GM12891 (cell line): ENCODE data around the gene SNAI1.

ENCODE experiments used
- POLR2A ChIP-seq: IDR thresholded peaks from 2 replicates; pipeline ENCODE4 v1.6.1; 2011; ENCODE audit warnings: low read depth, low read length, control low read depth
- POLR2AphosphoS5 ChIP-seq: IDR thresholded peaks from 2 replicates; pipeline ENCODE4 v1.6.1; 2011; ENCODE audit warnings: low read depth, low read length, control low read depth

GRCh38 chr20:49935746-49936152 lies 47.0 kb upstream of the SNAI1 start:
- TF ChIP-seq POLR2A: no peak
- TF ChIP-seq POLR2AphosphoS5: no peak
